Vagina (tissue), 2 donors: ENCODE measurements around the gene RNPEP. TPM values are rescaled to one million over a fixed set of nuclear protein-coding genes. Genes with fewer than 3 reads are reported as not detected.

Source experiments
- DNase-seq, 2 donors: peaks; one replicate each; pipeline ENCODE4 v3.0.0-alpha.2; 2017; ENCODE audit errors: extremely low spot score in 2 of 2
- H3K27ac ChIP-seq: fragments of 200-600 bp; sonication (generic); one replicate; pipeline ENCODE4 v1.5.1; 2019
- H3K27me3 ChIP-seq: fragments of 200-600 bp; sonication (generic); one replicate; pipeline ENCODE4 v1.5.1; 2019
- H3K36me3 ChIP-seq, 2 donors: fragments of 200-600 bp; sonication (generic); one replicate each; pipeline ENCODE4 v1.5.1; 2017 to 2019
- H3K4me1 ChIP-seq: fragments of 200-600 bp; sonication (generic); one replicate; pipeline ENCODE4 v1.5.1; 2019
- H3K4me3 ChIP-seq, 2 donors: fragments of 200-600 bp; sonication (generic); 1 replicate in 1 of 2; 2 replicates in 1 of 2; pipeline ENCODE4 v1.5.1; 2016 to 2019
- H3K9me3 ChIP-seq: fragments of 200-600 bp; sonication (generic); one replicate; pipeline ENCODE4 v1.5.1; 2019
- POLR2A ChIP-seq, 2 donors: fragments of 450-650 bp; IDR thresholded peaks; one replicate each; pipeline ENCODE4 v1.6.1; 2017; ENCODE audit warnings: antibody characterized with exemption in 2 of 2, mild to moderate bottlenecking in 2 of 2, moderate library complexity in 2 of 2
- POLR2AphosphoS5 ChIP-seq, 2 donors: sonication (generic); formaldehyde crosslinking; IDR thresholded peaks; one replicate each; pipeline ENCODE4 v1.9.0; 2017; ENCODE audit warnings: antibody characterized with exemption in 2 of 2, mild to moderate bottlenecking in 2 of 2, low read depth in 1 of 2; ENCODE audit not compliant: insufficient read depth in 1 of 2
- intact Hi-C: fragments of 100-400 bp; cut with DNase I; formaldehyde crosslinking; loops from one replicate; pipeline ENCODE4 v1.15.1; 2023
- total RNA-seq: library from RNA; depleted of rRNA; stranded (reverse); fragments of >200 nt; gene quantifications from one replicate; pipeline ENCODE4 v1.2.3, GENCODE V29; 2016
- TF ChIP-seq, protein P1 (sequence below), 3 experiments: fragments of 450-650 bp in 2 of 3; fragments of 200-600 bp in 1 of 3; sonication (generic) in 1 of 3; IDR thresholded peaks; one replicate each; pipeline ENCODE4 v1.5.1; 2017 to 2019; ENCODE audit warnings: antibody characterized with exemption in 3 of 3, mild to moderate bottlenecking in 2 of 3, moderate library complexity in 2 of 3

RNPEP gene
- total RNA-seq, 1 donor from 2014 or later = 97.7 TPM

DNA sequence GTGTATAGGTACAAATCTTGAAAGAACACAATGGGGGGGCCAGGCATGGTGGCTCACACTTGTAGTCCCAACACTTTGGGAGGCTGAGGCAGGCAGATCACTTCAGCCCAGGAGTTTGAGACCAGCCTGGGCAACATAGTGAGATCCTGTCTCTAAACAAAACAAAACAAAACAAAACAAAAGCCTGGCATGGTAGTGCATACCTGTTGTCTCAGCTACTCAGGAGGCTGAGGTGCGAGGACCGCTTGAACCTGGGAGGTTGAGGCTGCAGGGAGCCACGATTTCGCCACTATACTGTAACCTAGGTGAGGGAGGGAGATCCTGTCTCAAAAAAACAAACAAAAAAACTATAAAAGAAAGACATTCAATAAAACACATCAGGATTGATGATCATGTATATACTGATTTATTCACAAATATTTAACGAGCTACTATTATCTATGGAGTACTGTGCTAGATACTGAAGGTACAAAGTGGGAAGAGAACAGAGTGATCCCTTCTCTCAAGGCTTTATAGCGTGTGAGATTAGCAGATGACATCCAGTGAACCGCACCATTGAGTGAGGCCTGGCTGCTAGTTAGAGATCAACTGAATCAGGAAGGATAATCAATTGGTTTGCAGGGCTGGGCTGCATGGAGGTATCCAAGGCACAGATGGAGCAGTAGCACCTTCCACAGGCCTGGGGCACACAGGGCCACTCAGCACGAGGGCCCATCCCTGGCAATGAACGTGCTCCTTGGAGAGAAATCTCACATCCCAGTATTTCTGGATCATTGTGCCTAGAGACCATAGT is 54.3 kb downstream of the RNPEP start:
- Histone ChIP-seq H3K9me3 (no peaks in the 10 kb centered on the region), H3K27ac (no peak overlapping the region), H3K4me1 (peaks cover 16% of the 10 kb centered on the region), H3K36me3 (no peaks in the 10 kb centered on the region), H3K27me3 (no peaks in the 10 kb centered on the region), H3K4me3 (no peak overlapping the region)
- no peak for DNase-seq
- intact Hi-C loops = no loop called here
- TF ChIP-seq, protein P1, sequence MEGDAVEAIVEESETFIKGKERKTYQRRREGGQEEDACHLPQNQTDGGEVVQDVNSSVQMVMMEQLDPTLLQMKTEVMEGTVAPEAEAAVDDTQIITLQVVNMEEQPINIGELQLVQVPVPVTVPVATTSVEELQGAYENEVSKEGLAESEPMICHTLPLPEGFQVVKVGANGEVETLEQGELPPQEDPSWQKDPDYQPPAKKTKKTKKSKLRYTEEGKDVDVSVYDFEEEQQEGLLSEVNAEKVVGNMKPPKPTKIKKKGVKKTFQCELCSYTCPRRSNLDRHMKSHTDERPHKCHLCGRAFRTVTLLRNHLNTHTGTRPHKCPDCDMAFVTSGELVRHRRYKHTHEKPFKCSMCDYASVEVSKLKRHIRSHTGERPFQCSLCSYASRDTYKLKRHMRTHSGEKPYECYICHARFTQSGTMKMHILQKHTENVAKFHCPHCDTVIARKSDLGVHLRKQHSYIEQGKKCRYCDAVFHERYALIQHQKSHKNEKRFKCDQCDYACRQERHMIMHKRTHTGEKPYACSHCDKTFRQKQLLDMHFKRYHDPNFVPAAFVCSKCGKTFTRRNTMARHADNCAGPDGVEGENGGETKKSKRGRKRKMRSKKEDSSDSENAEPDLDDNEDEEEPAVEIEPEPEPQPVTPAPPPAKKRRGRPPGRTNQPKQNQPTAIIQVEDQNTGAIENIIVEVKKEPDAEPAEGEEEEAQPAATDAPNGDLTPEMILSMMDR (IDR thresholded peaks at IDR 0.05) = no peak
- TF ChIP-seq POLR2A (IDR thresholded peaks at IDR 0.05) (no peak), POLR2AphosphoS5 (IDR thresholded peaks at IDR 0.05; ENCODE audit: insufficient read depth in 1 of 2, low read depth in 1 of 2) (no peak)

DNA sequence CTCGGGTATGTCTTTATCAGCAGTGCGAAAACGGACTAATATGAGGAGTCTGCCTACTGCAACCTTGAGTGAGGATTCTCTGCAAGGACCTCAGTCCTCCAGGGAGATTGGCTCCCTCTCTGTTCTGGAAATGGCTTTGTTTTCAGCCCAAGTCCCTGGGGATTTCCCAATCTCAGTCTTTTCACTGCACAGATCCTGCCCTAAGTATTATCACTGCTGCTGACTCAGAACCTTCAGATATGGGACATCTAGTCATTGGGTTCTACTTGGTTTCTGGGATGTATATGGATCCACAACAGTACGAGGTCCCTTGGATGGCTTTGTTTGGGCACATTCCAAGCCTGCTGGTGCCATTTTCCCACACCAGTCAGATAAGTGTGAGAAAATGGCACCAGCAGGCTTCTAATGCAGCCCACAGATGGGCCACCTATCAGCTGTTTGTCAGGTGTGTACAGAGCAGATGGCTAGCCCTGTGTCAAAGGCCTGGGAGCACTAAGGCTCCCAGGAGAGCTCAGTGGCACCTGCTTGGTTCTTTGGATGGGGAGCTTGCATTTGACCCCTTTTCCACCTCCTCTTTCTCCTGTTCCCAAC is 55.4 kb downstream of the RNPEP start:
- no peak overlapping the region for H3K4me3 ChIP-seq
- no peak for TF ChIP-seq POLR2AphosphoS5 (IDR thresholded peaks at IDR 0.05; ENCODE audit: insufficient read depth in 1 of 2, low read depth in 1 of 2)
- no peak for TF ChIP-seq POLR2A (IDR thresholded peaks at IDR 0.05)
- TF ChIP-seq, protein P1 (IDR thresholded peaks at IDR 0.05) = no peak
- no peaks in the 10 kb centered on the region for H3K36me3 ChIP-seq
- no peaks in the 10 kb centered on the region for H3K27me3 ChIP-seq
- intact Hi-C loops = no loop called here
- no peak for DNase-seq
- no peak overlapping the region for H3K27ac ChIP-seq
- peaks cover 16% of the 10 kb centered on the region for H3K4me1 ChIP-seq
- no peaks in the 10 kb centered on the region for H3K9me3 ChIP-seq

DNA sequence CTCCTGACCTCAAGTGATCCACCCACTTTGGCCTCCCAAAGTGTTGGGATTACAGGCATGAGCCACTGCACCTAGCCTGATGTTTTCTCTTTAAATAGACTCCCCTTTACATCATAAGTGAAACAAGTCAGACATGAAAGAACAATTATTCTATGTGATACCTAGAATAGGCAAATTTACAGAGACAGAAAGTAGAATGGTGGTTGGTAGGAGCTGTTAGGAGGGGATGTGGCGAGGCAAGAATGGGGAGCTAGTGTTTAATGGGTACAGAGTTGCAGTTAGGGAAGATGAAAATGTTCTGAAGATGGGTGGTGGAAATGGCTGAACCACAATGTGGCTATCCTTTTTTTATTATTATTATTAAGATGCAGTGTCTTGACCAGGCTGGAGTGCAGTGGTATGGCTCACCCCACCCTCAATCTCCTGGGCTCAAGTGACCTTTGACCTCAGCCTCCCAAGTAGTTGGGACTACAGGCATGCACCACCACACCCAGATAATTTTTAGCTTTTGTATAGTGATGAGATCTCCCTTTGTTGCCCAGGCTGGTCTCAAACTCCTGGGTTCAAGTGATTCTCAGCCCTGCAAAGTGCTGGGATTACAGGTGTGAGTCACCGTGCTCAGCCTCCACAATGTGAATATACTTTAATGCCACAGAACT is 56.4 kb downstream of the RNPEP start:
- no peak for DNase-seq
- intact Hi-C loops = no loop called here
- Histone ChIP-seq H3K27ac (no peak overlapping the region), H3K4me3 (no peak overlapping the region), H3K27me3 (no peaks in the 10 kb centered on the region), H3K9me3 (no peaks in the 10 kb centered on the region), H3K4me1 (peaks cover 16% of the 10 kb centered on the region), H3K36me3 (no peaks in the 10 kb centered on the region)
- no peak for TF ChIP-seq POLR2AphosphoS5 (IDR thresholded peaks at IDR 0.05; ENCODE audit: insufficient read depth in 1 of 2, low read depth in 1 of 2)
- no peak for TF ChIP-seq POLR2A (IDR thresholded peaks at IDR 0.05)
- TF ChIP-seq, protein P1 (IDR thresholded peaks at IDR 0.05) = no peak

DNA sequence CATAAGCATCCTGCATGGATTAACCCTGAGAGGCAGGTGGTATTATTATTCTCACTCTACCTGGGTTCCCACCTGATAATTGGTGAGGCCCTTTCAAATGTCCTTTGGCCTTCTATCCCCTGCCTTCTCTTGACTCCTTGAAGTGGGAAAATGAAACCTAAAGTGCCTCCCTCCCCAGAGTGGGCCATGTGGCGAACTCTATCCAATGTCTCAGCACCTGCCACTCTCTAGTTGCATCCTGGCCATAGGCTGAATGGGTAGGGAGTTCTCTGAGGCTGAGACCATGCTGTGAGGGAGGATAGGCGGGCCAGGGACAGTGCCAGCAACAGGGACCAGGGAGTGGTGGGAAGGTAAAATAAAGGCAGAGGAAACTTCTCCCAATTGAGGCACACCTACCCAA is 63.3 kb downstream of the RNPEP start:
- Histone ChIP-seq H3K27ac (no peak overlapping the region), H3K4me1 (no peaks in the 10 kb centered on the region), H3K27me3 (no peaks in the 10 kb centered on the region), H3K36me3 (no peaks in the 10 kb centered on the region), H3K4me3 (no peak overlapping the region), H3K9me3 (no peaks in the 10 kb centered on the region)
- TF ChIP-seq, protein P1 (IDR thresholded peaks at IDR 0.05) = no peak
- TF ChIP-seq POLR2A (IDR thresholded peaks at IDR 0.05) (no peak), POLR2AphosphoS5 (IDR thresholded peaks at IDR 0.05; ENCODE audit: insufficient read depth in 1 of 2, low read depth in 1 of 2) (no peak)
- no peak for DNase-seq
- intact Hi-C loops = no loop called here
